Activated T-cell treated with anti-CD3 and anti-CD28 coated beads for 4 hours (primary cell): Measurements from ENCODE around the gene CDK2.
"Not testable (repeated sequence)": the region's sequence is repeated elsewhere in the genome, so short reads cannot be mapped to it uniquely, and the experiment has no call there.

ENCODE experiments used
- DNase-seq: peaks from one replicate; pipeline ENCODE4 v3.0.0-alpha.2; 2020

CDK2 gene

GRCh38 chr12:55938826-55939501 is 27.7 kb upstream of the CDK2 start:
- DNase-seq = no peak

- DNase-seq = peak; percentile 79
These were observed 26.4 kb upstream of the CDK2 start for GRCh38 chr12:55940065-55940732.

- no peak for DNase-seq
These were observed 24.6 kb upstream of the CDK2 start for GRCh38 chr12:55942055-55942454.

- no peak for DNase-seq
These were observed 24.0 kb upstream of the CDK2 start for GRCh38 chr12:55942577-55943136.

- no peak for DNase-seq
These were observed 20.1 kb upstream of the CDK2 start for GRCh38 chr12:55946553-55946952.

GRCh38 chr12:55955344-55955743 is 11.3 kb upstream of the CDK2 start:
- DNase-seq = no peak

- no peak for DNase-seq
These were observed 10.7 kb upstream of the CDK2 start for GRCh38 chr12:55955800-55956508.

GRCh38 chr12:55957106-55957859 is 9.3 kb upstream of the CDK2 start:
- no peak for DNase-seq

GRCh38 chr12:55963760-55964159 is 2.9 kb upstream of the CDK2 start:
- DNase-seq = no peak

GRCh38 chr12:55965240-55965639 is 1.4 kb upstream of the CDK2 start:
- no peak for DNase-seq

GRCh38 chr12:55965941-55966407 is 656 bp upstream of the CDK2 start, which contains the start of gene PMEL:
Gene PMEL (minus strand): TSS chr12:55966042. CDS start chr12:55966011, 31 bp downstream.
- no peak for DNase-seq

- no peak for DNase-seq
These were observed 2.7 kb downstream of the CDK2 start for GRCh38 chr12:55969356-55969755.

- DNase-seq = no peak
These were observed 4.1 kb downstream of the CDK2 start for GRCh38 chr12:55970775-55971174.

- DNase-seq = no peak
These were observed 5.4 kb downstream of the CDK2 start for GRCh38 chr12:55972042-55972441.

GRCh38 chr12:55972456-55972855 is 5.8 kb downstream of the CDK2 start:
- DNase-seq = no peak

GRCh38 chr12:55972911-55973598 is 6.4 kb downstream of the CDK2 start:
- DNase-seq = no peak

GRCh38 chr12:55973599-55974307 is 7.1 kb downstream of the CDK2 start, which contains the start of gene RAB5B:
Gene RAB5B (plus strand): TSS chr12:55974078. CDS start chr12:55986961, 12,883 bp downstream.
- peak; percentile 94 for DNase-seq

- no peak for DNase-seq
These were observed 7.7 kb downstream of the CDK2 start for GRCh38 chr12:55974308-55974730.

GRCh38 chr12:55978393-55978792 is 11.8 kb downstream of the CDK2 start:
- DNase-seq = no peak

- no peak for DNase-seq
These were observed 12.4 kb downstream of the CDK2 start for GRCh38 chr12:55979069-55979468.

- DNase-seq = not testable (repeated sequence)
These were observed 15.3 kb downstream of the CDK2 start for GRCh38 chr12:55981882-55982281.
